ENCODE data around the gene HAO1.
A peak's percentile ranks its signal among the peaks of the same experiment; 100 is the strongest.
"Not testable (repeated sequence)": the region's sequence is repeated elsewhere in the genome, so short reads cannot be mapped to it uniquely, and the experiment has no call there.

HAO1 gene

GRCh38 chr20:7855545-7855944, 84.7 kb downstream of the HAO1 start:
- peaks cover 11 to 35% (median 21%) of the 10 kb centered on the region in 10 experiments for H3K4me1 ChIP-seq
- H3K4me2 ChIP-seq = no peak overlapping the region
- TF ChIP-seq Cebpa-rat (IDR thresholded peaks at IDR 0.05) = no peak
- no peaks in the 10 kb centered on the region for H3K9me3 ChIP-seq (replicated peaks in 1 of 11)
- no peak overlapping the region for H3K9ac ChIP-seq
- H3K4me3 ChIP-seq = no peak overlapping the region
- no peak overlapping the region for H3K27ac ChIP-seq
- H3K27me3 ChIP-seq = no peaks in the 10 kb centered on the region
- H4K20me1 ChIP-seq = no peaks in the 10 kb centered on the region
- no peaks in the 10 kb centered on the region for H3K36me3 ChIP-seq

DNA sequence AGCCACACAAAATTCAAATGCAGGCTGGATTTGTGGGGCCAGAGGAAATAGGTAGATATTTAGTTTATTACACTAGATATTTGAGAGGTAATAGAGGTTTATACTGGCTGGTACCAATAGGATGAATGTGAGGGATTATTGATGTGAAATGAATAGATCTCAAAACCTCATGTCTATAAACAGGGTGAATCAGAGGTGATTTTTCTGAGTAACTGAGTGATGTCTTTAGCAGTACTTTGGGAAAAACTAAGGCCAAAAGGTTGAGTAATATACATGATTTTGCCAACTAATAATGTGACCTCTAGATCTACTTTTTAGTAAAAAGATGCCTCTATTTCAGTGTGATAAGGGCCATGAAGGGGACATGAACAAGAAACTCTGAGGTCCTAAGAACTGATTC, 86.8 kb downstream of the HAO1 start:
- Histone ChIP-seq H3K36me3 (no peaks in the 10 kb centered on the region), H3K4me1 (peaks cover 20 to 31% (median 26%) of the 10 kb centered on the region in 10 experiments), H3K4me2 (no peak overlapping the region), H3K9me3 (replicated peaks in 1 of 11) (no peaks in the 10 kb centered on the region), H3K27me3 (no peaks in the 10 kb centered on the region), H3K9ac (no peak overlapping the region), H3K4me3 (no peak overlapping the region), H3K27ac (no peak overlapping the region), H4K20me1 (no peaks in the 10 kb centered on the region)
- no peak for TF ChIP-seq Cebpa-rat (IDR thresholded peaks at IDR 0.05)

DNA sequence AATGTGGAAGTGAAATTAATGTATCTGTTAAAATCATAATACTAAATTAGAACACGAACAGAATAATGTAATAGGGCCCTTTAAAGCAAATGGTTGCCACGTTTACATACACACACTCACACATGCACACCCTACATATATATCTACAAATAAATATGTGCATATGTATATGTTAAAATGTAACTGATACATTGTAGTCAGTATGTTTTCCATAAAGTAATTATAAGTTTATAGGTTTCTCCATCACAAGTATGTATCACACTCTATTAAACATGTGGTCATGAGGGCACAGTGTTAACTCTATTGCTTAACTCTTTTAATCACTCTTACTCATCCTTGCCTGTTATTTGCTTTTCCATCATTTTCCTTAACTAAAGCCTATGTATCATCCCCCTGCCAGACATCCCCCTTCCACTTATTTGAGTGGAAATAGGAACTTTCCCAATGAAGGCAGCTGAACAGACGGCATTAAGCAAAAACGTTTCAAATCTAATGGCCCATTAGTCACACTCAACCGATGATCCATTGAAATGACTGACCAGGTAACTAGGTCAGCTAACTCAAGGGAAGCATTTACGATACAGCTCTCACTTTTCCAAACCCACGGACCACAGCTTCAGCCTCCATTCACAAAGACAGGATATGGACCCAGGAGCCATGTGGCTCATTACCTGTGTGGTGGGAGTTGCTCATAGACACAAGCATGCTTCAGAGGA, 89.3 kb downstream of the HAO1 start:
- no peak for TF ChIP-seq Cebpa-rat (IDR thresholded peaks at IDR 0.05)
- Histone ChIP-seq H4K20me1 (no peaks in the 10 kb centered on the region), H3K9me3 (replicated peaks in 1 of 11) (no peaks in the 10 kb centered on the region), H3K27me3 (no peaks in the 10 kb centered on the region), H3K36me3 (no peaks in the 10 kb centered on the region), H3K27ac (no peak overlapping the region), H3K4me2 (no peak overlapping the region), H3K4me1 (peaks cover 0 to 20% (median 14%) of the 10 kb centered on the region in 10 experiments; a peak in 17 of 20 replicates), H3K4me3 (no peak overlapping the region), H3K9ac (no peak overlapping the region)

GRCh38 chr20:7849675-7850074, 90.6 kb downstream of the HAO1 start:
- Histone ChIP-seq H3K27ac (no peak overlapping the region), H3K27me3 (no peaks in the 10 kb centered on the region), H3K9me3 (replicated peaks in 1 of 11) (no peaks in the 10 kb centered on the region), H3K36me3 (no peaks in the 10 kb centered on the region), H4K20me1 (no peaks in the 10 kb centered on the region), H3K4me2 (peak overlapping the region in 10 of 11 experiments; percentile 12 to 67 (median 50); a peak in 18 of 22 replicates), H3K4me3 (no peak overlapping the region), H3K9ac (no peak overlapping the region), H3K4me1 (peaks cover 0 to 20% (median 14%) of the 10 kb centered on the region in 10 experiments; a peak in 16 of 20 replicates)
- TF ChIP-seq Cebpa-rat (IDR thresholded peaks at IDR 0.05) = no peak

GRCh38 chr20:7848351-7848750, 91.9 kb downstream of the HAO1 start:
- Histone ChIP-seq H3K27ac (no peak overlapping the region), H3K9ac (no peak overlapping the region), H3K4me2 (peak overlapping the region in 5 of 11 experiments; percentile 38 to 67 (median 65); a peak in 5 of 22 replicates), H3K4me3 (no peak overlapping the region), H3K4me1 (peaks cover 0 to 20% (median 14%) of the 10 kb centered on the region in 10 experiments; a peak in 16 of 20 replicates), H3K27me3 (no peaks in the 10 kb centered on the region), H3K36me3 (no peaks in the 10 kb centered on the region), H4K20me1 (0 out of 22 replicates have a peak, but pooled peaks cover 0 to 4% (median 0%) of the 10 kb centered on the region in 11 experiments), H3K9me3 (replicated peaks in 1 of 11) (no peaks in the 10 kb centered on the region)
- no peak for TF ChIP-seq Cebpa-rat (IDR thresholded peaks at IDR 0.05)

DNA sequence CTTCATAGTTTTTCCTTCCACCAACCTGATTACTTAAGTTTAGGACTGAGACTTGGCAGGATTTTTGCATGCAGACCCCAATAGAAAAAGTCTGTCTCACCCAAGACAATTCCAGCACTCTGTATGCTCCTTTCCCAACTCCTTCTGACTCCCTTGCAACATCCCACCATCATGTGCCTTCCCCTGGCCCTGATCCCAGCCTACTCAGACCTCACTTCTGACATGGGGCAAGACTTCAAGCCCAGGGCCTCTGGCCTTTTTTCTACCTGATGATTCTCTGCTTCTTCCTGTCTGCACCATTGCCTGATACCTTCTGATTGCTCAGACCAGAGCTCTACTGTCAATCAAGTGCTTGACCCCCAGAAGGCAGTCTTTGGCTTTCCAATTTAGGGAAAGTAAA, 96.6 kb downstream of the HAO1 start:
- Histone ChIP-seq H3K9me3 (replicated peaks in 1 of 11) (no peaks in the 10 kb centered on the region), H3K27me3 (no peaks in the 10 kb centered on the region)

GRCh38 chr20:7841971-7842310, 98.3 kb downstream of the HAO1 start:
- Histone ChIP-seq H3K27ac (no peak overlapping the region), H3K27me3 (no peaks in the 10 kb centered on the region), H3K4me2 (no peak overlapping the region), H3K9me3 (replicated peaks in 1 of 11) (no peaks in the 10 kb centered on the region), H4K20me1 (0 out of 22 replicates have a peak, but pooled peaks cover 0 to 4% (median 0%) of the 10 kb centered on the region in 11 experiments), H3K4me1 (no peaks in the 10 kb centered on the region), H3K4me3 (no peak overlapping the region), H3K9ac (no peak overlapping the region), H3K36me3 (no peaks in the 10 kb centered on the region)
- TF ChIP-seq Cebpa-rat (IDR thresholded peaks at IDR 0.05) = no peak

More for the DNA sequence above, 96.6 kb downstream of the HAO1 start:
- no peak for TF ChIP-seq Cebpa-rat (IDR thresholded peaks at IDR 0.05)
- Histone ChIP-seq H3K9ac (no peak overlapping the region), H3K4me1 (peaks cover 0 to 3% (median under 1%) of the 10 kb centered on the region in 10 experiments; a peak in 10 of 20 replicates), H3K4me3 (no peak overlapping the region), H3K27ac (no peak overlapping the region), H4K20me1 (0 out of 22 replicates have a peak, but pooled peaks cover 0 to 4% (median 0%) of the 10 kb centered on the region in 11 experiments), H3K4me2 (no peak overlapping the region), H3K36me3 (no peaks in the 10 kb centered on the region)

GRCh38 chr20:7841291-7841970, 98.8 kb downstream of the HAO1 start:
- Histone ChIP-seq H3K27ac (no peak overlapping the region), H3K4me2 (no peak overlapping the region), H4K20me1 (0 out of 22 replicates have a peak, but pooled peaks cover 0 to 4% (median 0%) of the 10 kb centered on the region in 11 experiments), H3K36me3 (no peaks in the 10 kb centered on the region), H3K27me3 (no peaks in the 10 kb centered on the region), H3K9me3 (replicated peaks in 1 of 11) (no peaks in the 10 kb centered on the region), H3K4me1 (no peaks in the 10 kb centered on the region), H3K4me3 (no peak overlapping the region), H3K9ac (no peak overlapping the region)
- TF ChIP-seq Cebpa-rat (IDR thresholded peaks at IDR 0.05) = no peak

- H3K4me2 ChIP-seq = no peak overlapping the region
- no peaks in the 10 kb centered on the region for H3K36me3 ChIP-seq
- H3K27me3 ChIP-seq = no peaks in the 10 kb centered on the region
- H3K4me1 ChIP-seq = no peaks in the 10 kb centered on the region
- H4K20me1 ChIP-seq = no peaks in the 10 kb centered on the region
- H3K9me3 ChIP-seq (replicated peaks in 1 of 11) = peaks cover 13 to 21% (median 19%) of the 10 kb centered on the region in 11 experiments
- no peak for TF ChIP-seq Cebpa-rat (IDR thresholded peaks at IDR 0.05)
- H3K27ac ChIP-seq = no peak overlapping the region
- no peak overlapping the region for H3K9ac ChIP-seq
- H3K4me3 ChIP-seq = no peak overlapping the region
These were observed 104.2 kb downstream of the HAO1 start for GRCh38 chr20:7836076-7836475.

GRCh38 chr20:7834441-7834840, 105.8 kb downstream of the HAO1 start:
- H3K27me3 ChIP-seq, H3K36me3 ChIP-seq, H4K20me1 ChIP-seq, H3K4me3 ChIP-seq, H3K9ac ChIP-seq, H3K4me1 ChIP-seq, H3K4me2 ChIP-seq, H3K27ac ChIP-seq: not testable (repeated sequence)
- peaks cover 13 to 21% (median 19%) of the 10 kb centered on the region in 11 experiments for H3K9me3 ChIP-seq (replicated peaks in 1 of 11)
